GM08714 (cell line): ENCODE measurements around the gene PKNOX2.

Experiments
- H3K4me3 ChIP-seq: fragments of 200-500 bp; sonication (Bioruptor generic); 2 replicates; pipeline ENCODE4 v1.5.1; 2014; ENCODE audit warnings: mild to moderate bottlenecking, low read length, inconsistent platforms
- ZNF274 ChIP-seq: IDR thresholded peaks from 2 replicates; pipeline ENCODE4 v1.6.1; 2012; ENCODE audit warnings: mild to moderate bottlenecking, low read depth, low read length

Gene PKNOX2

GRCh38 chr11:125374398-125374797, 209.8 kb downstream of the PKNOX2 start:
- H3K4me3 ChIP-seq = no peak overlapping the region
- no peak for TF ChIP-seq ZNF274

GRCh38 chr11:125375146-125375545, 210.6 kb downstream of the PKNOX2 start:
- no peak overlapping the region for H3K4me3 ChIP-seq
- TF ChIP-seq ZNF274 = no peak

GRCh38 chr11:125376117-125376516, 211.6 kb downstream of the PKNOX2 start:
- no peak for TF ChIP-seq ZNF274
- H3K4me3 ChIP-seq = no peak overlapping the region

- TF ChIP-seq ZNF274 = no peak
These were observed 212.3 kb downstream of the PKNOX2 start for GRCh38 chr11:125376856-125377255.

GRCh38 chr11:125378083-125378482, 213.5 kb downstream of the PKNOX2 start:
- no peak for TF ChIP-seq ZNF274
- no peak overlapping the region for H3K4me3 ChIP-seq

More at GRCh38 chr11:125376856-125377255, 212.3 kb downstream of the PKNOX2 start:
- no peak overlapping the region for H3K4me3 ChIP-seq

- no peak for TF ChIP-seq ZNF274
- no peak overlapping the region for H3K4me3 ChIP-seq
These were observed 214.0 kb downstream of the PKNOX2 start for GRCh38 chr11:125378571-125378970.

- H3K4me3 ChIP-seq = no peak overlapping the region
- no peak for TF ChIP-seq ZNF274
These were observed 215.0 kb downstream of the PKNOX2 start for GRCh38 chr11:125379565-125379964.

GRCh38 chr11:125379981-125380380, 215.4 kb downstream of the PKNOX2 start:
- H3K4me3 ChIP-seq = no peak overlapping the region
- no peak for TF ChIP-seq ZNF274

GRCh38 chr11:125380756-125381445, 216.3 kb downstream of the PKNOX2 start:
- no peak overlapping the region for H3K4me3 ChIP-seq
- no peak for TF ChIP-seq ZNF274

- H3K4me3 ChIP-seq = no peak overlapping the region
- no peak for TF ChIP-seq ZNF274
These were observed 217.0 kb downstream of the PKNOX2 start for GRCh38 chr11:125381499-125382044.

GRCh38 chr11:125382314-125382791, 217.8 kb downstream of the PKNOX2 start:
- H3K4me3 ChIP-seq = no peak overlapping the region
- TF ChIP-seq ZNF274 = no peak

GRCh38 chr11:125382822-125383221, 218.3 kb downstream of the PKNOX2 start:
- TF ChIP-seq ZNF274 = no peak
- no peak overlapping the region for H3K4me3 ChIP-seq

- H3K4me3 ChIP-seq = no peak overlapping the region
- TF ChIP-seq ZNF274 = no peak
These were observed 220.3 kb downstream of the PKNOX2 start for GRCh38 chr11:125384825-125385224.

- no peak overlapping the region for H3K4me3 ChIP-seq
- no peak for TF ChIP-seq ZNF274
These were observed 223.3 kb downstream of the PKNOX2 start for GRCh38 chr11:125387901-125388300.

- TF ChIP-seq ZNF274 = no peak
- no peak overlapping the region for H3K4me3 ChIP-seq
These were observed 224.1 kb downstream of the PKNOX2 start for GRCh38 chr11:125388611-125389010.
